ENCODE results near the gene HSD17B11.
A peak's percentile ranks its signal among the peaks of the same experiment; 100 is the strongest.
"Not testable (repeated sequence)": the region's sequence is repeated elsewhere in the genome, so short reads cannot be mapped to it uniquely, and the experiment has no call there.

The HSD17B11 gene

GRCh38 chr4:87410679-87411078 is 19.7 kb upstream of the HSD17B11 start:
- Histone ChIP-seq H3K79me1 (ENCODE audit: low read depth, low read length) (no peaks in the 10 kb centered on the region), H2BK15ac (ENCODE audit: low read length) (no peak overlapping the region), H2BK5ac (ENCODE audit: low read length) (no peak overlapping the region), H3K4ac (ENCODE audit: low read length) (no peak overlapping the region), H3K27me3 (ENCODE audit: control insufficient read depth in 3 of 3, insufficient read depth in 3 of 3, low read depth in 1 of 3, low read length in 3 of 3) (no peaks in the 10 kb centered on the region), H3K14ac (ENCODE audit: low read length) (no peak overlapping the region), H3K23ac (ENCODE audit: low read depth, low read length, poor library complexity) (no peak overlapping the region), H3K36me3 (replicated peaks in 1 of 2; ENCODE audit: control insufficient read depth in 2 of 2, insufficient read depth in 2 of 2, low read length in 2 of 2) (no peaks in the 10 kb centered on the region), H2AFZ (ENCODE audit: low read length) (no peak overlapping the region), H2BK12ac (ENCODE audit: low read length) (no peak overlapping the region), H4K8ac (ENCODE audit: low read depth, low read length) (no peak overlapping the region), H3K4me3 (ENCODE audit: low read length in 2 of 2) (no peak overlapping the region), H3K27ac (replicated peaks; ENCODE audit: low read length) (no peak overlapping the region), H3K9me3 (replicated peaks in 1 of 2; ENCODE audit: control insufficient read depth in 2 of 2, insufficient read depth in 1 of 2, low read depth in 1 of 2, low read length in 2 of 2) (peaks cover 2 to 4% of the 10 kb centered on the region in 2 donors), H4K91ac (ENCODE audit: low read depth, low read length, poor library complexity) (no peak overlapping the region), H3K9ac (ENCODE audit: low read depth, low read length, poor library complexity) (no peak overlapping the region), H3K4me1 (ENCODE audit: control insufficient read depth in 2 of 2, insufficient read depth in 1 of 2, low read depth in 1 of 2, low read length in 2 of 2) (peaks cover 2 to 10% of the 10 kb centered on the region in 2 donors), H2AK5ac (ENCODE audit: low read depth, low read length) (no peak overlapping the region), H3K4me2 (ENCODE audit: insufficient read depth, low read length, poor library complexity, severe bottlenecking) (no peak overlapping the region), H3K18ac (ENCODE audit: low read length) (no peak overlapping the region), H2BK120ac (ENCODE audit: low read depth, low read length) (no peak overlapping the region)
- DNase-seq (ENCODE audit: low spot score) = no peak
- WGBS, 2 donors (ENCODE audit: extremely low coverage in 2 of 2, insufficient read length in 2 of 2, insufficient replicate concordance in 1 of 2) = no CpG with 5 or more reads among the region's 2 CpGs

- Histone ChIP-seq H2BK15ac (ENCODE audit: low read length) (no peak overlapping the region), H3K27ac (replicated peaks; ENCODE audit: low read length) (no peak overlapping the region), H2AFZ (ENCODE audit: low read length) (peak overlapping the region; percentile 33), H2AK5ac (ENCODE audit: low read depth, low read length) (no peak overlapping the region), H3K27me3 (ENCODE audit: control insufficient read depth in 3 of 3, insufficient read depth in 3 of 3, low read depth in 1 of 3, low read length in 3 of 3) (no peaks in the 10 kb centered on the region), H3K9me3 (replicated peaks in 1 of 2; ENCODE audit: control insufficient read depth in 2 of 2, insufficient read depth in 1 of 2, low read depth in 1 of 2, low read length in 2 of 2) (peaks cover 2 to 4% of the 10 kb centered on the region in 2 donors), H3K4me3 (ENCODE audit: low read length in 2 of 2) (no peak overlapping the region), H4K8ac (ENCODE audit: low read depth, low read length) (no peak overlapping the region), H3K36me3 (replicated peaks in 1 of 2; ENCODE audit: control insufficient read depth in 2 of 2, insufficient read depth in 2 of 2, low read length in 2 of 2) (no peaks in the 10 kb centered on the region), H3K23ac (ENCODE audit: low read depth, low read length, poor library complexity) (no peak overlapping the region), H2BK120ac (ENCODE audit: low read depth, low read length) (no peak overlapping the region), H2BK5ac (ENCODE audit: low read length) (no peak overlapping the region), H3K18ac (ENCODE audit: low read length) (no peak overlapping the region), H3K4ac (ENCODE audit: low read length) (no peak overlapping the region), H3K79me1 (ENCODE audit: low read depth, low read length) (no peaks in the 10 kb centered on the region), H4K91ac (ENCODE audit: low read depth, low read length, poor library complexity) (no peak overlapping the region), H3K4me2 (ENCODE audit: insufficient read depth, low read length, poor library complexity, severe bottlenecking) (no peak overlapping the region), H3K4me1 (ENCODE audit: control insufficient read depth in 2 of 2, insufficient read depth in 1 of 2, low read depth in 1 of 2, low read length in 2 of 2) (peaks cover 2 to 9% of the 10 kb centered on the region in 2 donors), H2BK12ac (ENCODE audit: low read length) (no peak overlapping the region), H3K9ac (ENCODE audit: low read depth, low read length, poor library complexity) (no peak overlapping the region), H3K14ac (ENCODE audit: low read length) (no peak overlapping the region)
- WGBS, 2 donors (ENCODE audit: extremely low coverage in 2 of 2, insufficient read length in 2 of 2, insufficient replicate concordance in 1 of 2) = no CpG with 5 or more reads among the region's 2 CpGs
- DNase-seq (ENCODE audit: low spot score) = no peak
These were observed 19.2 kb upstream of the HSD17B11 start for GRCh38 chr4:87410157-87410556.

GRCh38 chr4:87409420-87409939 is 18.5 kb upstream of the HSD17B11 start:
- H4K91ac ChIP-seq (ENCODE audit: low read depth, low read length, poor library complexity) = no peak overlapping the region
- no peak for DNase-seq (ENCODE audit: low spot score)
- WGBS, 2 donors (ENCODE audit: extremely low coverage in 2 of 2, insufficient read length in 2 of 2, insufficient replicate concordance in 1 of 2) = no CpG with 5 or more reads among the region's 3 CpGs
- H4K8ac ChIP-seq (ENCODE audit: low read depth, low read length) = no peak overlapping the region
- no peaks in the 10 kb centered on the region for H3K36me3 ChIP-seq (replicated peaks in 1 of 2; ENCODE audit: control insufficient read depth in 2 of 2, insufficient read depth in 2 of 2, low read length in 2 of 2)
- no peak overlapping the region for H2AFZ ChIP-seq (ENCODE audit: low read length)
- no peak overlapping the region for H2BK120ac ChIP-seq (ENCODE audit: low read depth, low read length)
- peaks cover 2 to 9% of the 10 kb centered on the region in 2 donors for H3K4me1 ChIP-seq (ENCODE audit: control insufficient read depth in 2 of 2, insufficient read depth in 1 of 2, low read depth in 1 of 2, low read length in 2 of 2)
- H3K9ac ChIP-seq (ENCODE audit: low read depth, low read length, poor library complexity) = no peak overlapping the region
- H2BK12ac ChIP-seq (ENCODE audit: low read length) = no peak overlapping the region
- no peak overlapping the region for H3K27ac ChIP-seq (replicated peaks; ENCODE audit: low read length)
- peaks cover 2 to 4% of the 10 kb centered on the region in 2 donors for H3K9me3 ChIP-seq (replicated peaks in 1 of 2; ENCODE audit: control insufficient read depth in 2 of 2, insufficient read depth in 1 of 2, low read depth in 1 of 2, low read length in 2 of 2)
- no peak overlapping the region for H3K23ac ChIP-seq (ENCODE audit: low read depth, low read length, poor library complexity)
- H2BK15ac ChIP-seq (ENCODE audit: low read length) = no peak overlapping the region
- no peak overlapping the region for H2BK5ac ChIP-seq (ENCODE audit: low read length)
- peaks cover 0 to 2% (median 0%) of the 10 kb centered on the region in 3 experiments for H3K27me3 ChIP-seq (ENCODE audit: control insufficient read depth in 3 of 3, insufficient read depth in 3 of 3, low read depth in 1 of 3, low read length in 3 of 3)
- H2AK5ac ChIP-seq (ENCODE audit: low read depth, low read length) = no peak overlapping the region
- H3K4me2 ChIP-seq (ENCODE audit: insufficient read depth, low read length, poor library complexity, severe bottlenecking) = no peak overlapping the region
- no peak overlapping the region for H3K4ac ChIP-seq (ENCODE audit: low read length)
- H3K14ac ChIP-seq (ENCODE audit: low read length) = no peak overlapping the region
- no peak overlapping the region for H3K4me3 ChIP-seq (ENCODE audit: low read length in 2 of 2)
- no peaks in the 10 kb centered on the region for H3K79me1 ChIP-seq (ENCODE audit: low read depth, low read length)
- no peak overlapping the region for H3K18ac ChIP-seq (ENCODE audit: low read length)

GRCh38 chr4:87406902-87407301 is 15.9 kb upstream of the HSD17B11 start:
- H2BK5ac ChIP-seq (ENCODE audit: low read length); H2BK12ac ChIP-seq (ENCODE audit: low read length); H3K79me1 ChIP-seq (ENCODE audit: low read depth, low read length); H3K27me3 ChIP-seq (ENCODE audit: control insufficient read depth in 3 of 3, insufficient read depth in 3 of 3, low read depth in 1 of 3, low read length in 3 of 3); H3K27ac ChIP-seq (replicated peaks; ENCODE audit: low read length); H3K36me3 ChIP-seq (replicated peaks in 1 of 2; ENCODE audit: control insufficient read depth in 2 of 2, insufficient read depth in 2 of 2, low read length in 2 of 2); DNase-seq (ENCODE audit: low spot score); H3K4me1 ChIP-seq (ENCODE audit: control insufficient read depth in 2 of 2, insufficient read depth in 1 of 2, low read depth in 1 of 2, low read length in 2 of 2); H3K4me2 ChIP-seq (ENCODE audit: insufficient read depth, low read length, poor library complexity, severe bottlenecking); H3K9ac ChIP-seq (ENCODE audit: low read depth, low read length, poor library complexity); H2BK120ac ChIP-seq (ENCODE audit: low read depth, low read length); H3K18ac ChIP-seq (ENCODE audit: low read length); H4K8ac ChIP-seq (ENCODE audit: low read depth, low read length); H3K4me3 ChIP-seq (ENCODE audit: low read length in 2 of 2); H4K91ac ChIP-seq (ENCODE audit: low read depth, low read length, poor library complexity); H3K14ac ChIP-seq (ENCODE audit: low read length); H3K9me3 ChIP-seq (replicated peaks in 1 of 2; ENCODE audit: control insufficient read depth in 2 of 2, insufficient read depth in 1 of 2, low read depth in 1 of 2, low read length in 2 of 2); H3K23ac ChIP-seq (ENCODE audit: low read depth, low read length, poor library complexity); H2BK15ac ChIP-seq (ENCODE audit: low read length); H3K4ac ChIP-seq (ENCODE audit: low read length); H2AK5ac ChIP-seq (ENCODE audit: low read depth, low read length): not testable (repeated sequence)
- H2AFZ ChIP-seq (ENCODE audit: low read length) = peak overlapping the region; percentile 18
- no CpG with 5 or more reads among the region's 4 CpGs for WGBS, 2 donors (ENCODE audit: extremely low coverage in 2 of 2, insufficient read length in 2 of 2, insufficient replicate concordance in 1 of 2)

Measured in neuronal stem cell (in vitro differentiated cells).